ENCODE data around the gene PHKG1. TPM values are rescaled to one million over a fixed set of nuclear protein-coding genes. Genes with fewer than 3 reads are reported as not detected.
"Not testable (repeated sequence)": the region's sequence is repeated elsewhere in the genome, so short reads cannot be mapped to it uniquely, and the experiment has no call there.

The PHKG1 gene
- polyA plus RNA-seq, 3 donors, result 1.1 TPM; not detected in 2

DNA sequence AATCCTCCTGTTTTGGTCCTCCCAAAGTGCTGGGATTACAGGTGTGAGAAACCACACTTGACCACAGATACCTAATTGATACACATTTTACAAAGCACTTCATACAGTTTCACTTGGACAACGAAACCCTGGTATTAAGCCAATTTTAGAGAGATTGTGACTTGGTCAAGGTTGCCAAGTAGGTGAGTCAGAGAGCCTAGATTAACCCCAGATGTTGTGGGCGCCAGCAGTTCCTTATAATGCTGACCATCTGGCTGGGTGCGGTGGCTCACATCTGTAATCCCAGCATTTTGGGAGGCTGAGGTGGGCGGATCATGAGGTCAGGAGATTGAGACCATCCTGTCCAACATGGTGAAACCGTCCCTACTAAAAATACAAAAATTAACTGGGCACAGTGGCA is 4.9 kb upstream of the PHKG1 start:
- Mint-ChIP-seq H3K27me3 (ENCODE audit: low read depth in 3 of 3) (no peaks in the 10 kb centered on the region), H3K9me3 (no peaks in the 10 kb centered on the region), H3K36me3 (peaks cover 37 to 53% of the 10 kb centered on the region in 2 donors), H3K27ac (no peak overlapping the region), H3K4me3 (no peak overlapping the region), H3K4me1 (no peaks in the 10 kb centered on the region)
- TF ChIP-seq, protein P1, sequence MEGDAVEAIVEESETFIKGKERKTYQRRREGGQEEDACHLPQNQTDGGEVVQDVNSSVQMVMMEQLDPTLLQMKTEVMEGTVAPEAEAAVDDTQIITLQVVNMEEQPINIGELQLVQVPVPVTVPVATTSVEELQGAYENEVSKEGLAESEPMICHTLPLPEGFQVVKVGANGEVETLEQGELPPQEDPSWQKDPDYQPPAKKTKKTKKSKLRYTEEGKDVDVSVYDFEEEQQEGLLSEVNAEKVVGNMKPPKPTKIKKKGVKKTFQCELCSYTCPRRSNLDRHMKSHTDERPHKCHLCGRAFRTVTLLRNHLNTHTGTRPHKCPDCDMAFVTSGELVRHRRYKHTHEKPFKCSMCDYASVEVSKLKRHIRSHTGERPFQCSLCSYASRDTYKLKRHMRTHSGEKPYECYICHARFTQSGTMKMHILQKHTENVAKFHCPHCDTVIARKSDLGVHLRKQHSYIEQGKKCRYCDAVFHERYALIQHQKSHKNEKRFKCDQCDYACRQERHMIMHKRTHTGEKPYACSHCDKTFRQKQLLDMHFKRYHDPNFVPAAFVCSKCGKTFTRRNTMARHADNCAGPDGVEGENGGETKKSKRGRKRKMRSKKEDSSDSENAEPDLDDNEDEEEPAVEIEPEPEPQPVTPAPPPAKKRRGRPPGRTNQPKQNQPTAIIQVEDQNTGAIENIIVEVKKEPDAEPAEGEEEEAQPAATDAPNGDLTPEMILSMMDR (IDR thresholded peaks at IDR 0.05), result no peak
- Histone ChIP-seq H3K4me2 (replicated peaks; ENCODE audit: extremely low read depth, low read length, poor library complexity, severe bottlenecking) (no peak overlapping the region), H3K4me3 (replicated peaks in 1 of 3; ENCODE audit: low read depth in 2 of 3, low read length in 3 of 3) (no peak overlapping the region), H2AFZ (ENCODE audit: insufficient read depth, low read depth, low read length, poor library complexity, severe bottlenecking) (no peak overlapping the region), H3K79me2 (ENCODE audit: insufficient read depth, low read length) (no peaks in the 10 kb centered on the region), H3K9ac (ENCODE audit: insufficient read depth, low read length, poor library complexity, severe bottlenecking) (no peak overlapping the region), H3K4me1 (ENCODE audit: control insufficient read depth in 1 of 2, insufficient read depth in 2 of 2, low read length in 2 of 2) (no peaks in the 10 kb centered on the region), H3K27ac (ENCODE audit: low read depth in 1 of 2, low read length in 2 of 2) (no peak overlapping the region), H3K36me3 (replicated peaks in 1 of 2; ENCODE audit: control insufficient read depth in 1 of 2, insufficient read depth in 2 of 2, low read length in 2 of 2) (peaks cover 33 to 41% of the 10 kb centered on the region in 2 donors), H3K27me3 (ENCODE audit: control insufficient read depth in 2 of 2, insufficient read depth in 2 of 2, low read length in 2 of 2) (no peaks in the 10 kb centered on the region), H3K9me3 (replicated peaks in 1 of 2; ENCODE audit: control insufficient read depth in 1 of 2, insufficient read depth in 1 of 2, low read length in 2 of 2) (no peaks in the 10 kb centered on the region), H4K20me1 (ENCODE audit: insufficient read depth, low read length) (peaks cover 2% of the 10 kb centered on the region)
- intact Hi-C loops (cut with micrococcal nuclease), result no loop called here
- WGBS (ENCODE audit: insufficient coverage), result no CpG with 5 or more reads among the region's 5 CpGs
- no peak for DNase-seq

DNA sequence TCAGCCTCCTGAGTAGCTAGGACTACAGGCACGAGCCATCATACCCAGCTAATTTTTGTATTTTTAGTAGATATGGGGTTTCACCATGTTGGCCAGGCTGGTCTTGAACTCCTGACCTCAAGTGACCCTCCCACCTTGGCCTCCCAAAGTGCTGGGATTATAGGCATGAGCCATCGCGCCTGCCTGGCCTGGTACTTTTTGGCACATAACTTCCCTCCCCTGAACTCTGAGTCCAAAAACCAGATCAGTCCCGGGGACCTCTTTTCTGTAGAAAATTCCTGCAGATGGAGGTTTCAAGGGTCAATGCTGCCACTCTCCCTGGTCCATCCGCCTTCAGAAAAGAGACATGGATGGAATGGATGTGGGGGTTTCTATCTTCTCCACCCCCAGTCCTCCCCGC is 364 bp downstream of the PHKG1 start:
- no CpG with 5 or more reads among the region's 6 CpGs for WGBS (ENCODE audit: insufficient coverage)
- H3K9me3 Mint-ChIP-seq; H4K20me1 ChIP-seq (ENCODE audit: insufficient read depth, low read length); H3K4me3 Mint-ChIP-seq; H3K9ac ChIP-seq (ENCODE audit: insufficient read depth, low read length, poor library complexity, severe bottlenecking); H3K79me2 ChIP-seq (ENCODE audit: insufficient read depth, low read length); intact Hi-C loops (cut with micrococcal nuclease); H3K27ac ChIP-seq (ENCODE audit: low read depth in 1 of 2, low read length in 2 of 2); H3K4me3 ChIP-seq (replicated peaks in 1 of 3; ENCODE audit: low read depth in 2 of 3, low read length in 3 of 3); H3K36me3 ChIP-seq (replicated peaks in 1 of 2; ENCODE audit: control insufficient read depth in 1 of 2, insufficient read depth in 2 of 2, low read length in 2 of 2); H3K27me3 Mint-ChIP-seq (ENCODE audit: low read depth in 3 of 3); H3K4me1 ChIP-seq (ENCODE audit: control insufficient read depth in 1 of 2, insufficient read depth in 2 of 2, low read length in 2 of 2); H3K27ac Mint-ChIP-seq; DNase-seq; H3K9me3 ChIP-seq (replicated peaks in 1 of 2; ENCODE audit: control insufficient read depth in 1 of 2, insufficient read depth in 1 of 2, low read length in 2 of 2); H3K4me1 Mint-ChIP-seq; H3K4me2 ChIP-seq (replicated peaks; ENCODE audit: extremely low read depth, low read length, poor library complexity, severe bottlenecking); H2AFZ ChIP-seq (ENCODE audit: insufficient read depth, low read depth, low read length, poor library complexity, severe bottlenecking); H3K27me3 ChIP-seq (ENCODE audit: control insufficient read depth in 2 of 2, insufficient read depth in 2 of 2, low read length in 2 of 2): not testable (repeated sequence)
- peaks cover 7 to 12% of the 10 kb centered on the region in 2 donors for H3K36me3 Mint-ChIP-seq

All from CD14-positive monocyte (primary cell).